ENCODE results near the gene GAP43.
"Not testable (repeated sequence)": the region's sequence is repeated elsewhere in the genome, so short reads cannot be mapped to it uniquely, and the experiment has no call there.

Gene GAP43

GRCh38 chr3:115697263-115698053 lies 74.1 kb downstream of the GAP43 start:
- no peak for DNase-seq (ENCODE audit: low read depth in 2 of 2)

DNA sequence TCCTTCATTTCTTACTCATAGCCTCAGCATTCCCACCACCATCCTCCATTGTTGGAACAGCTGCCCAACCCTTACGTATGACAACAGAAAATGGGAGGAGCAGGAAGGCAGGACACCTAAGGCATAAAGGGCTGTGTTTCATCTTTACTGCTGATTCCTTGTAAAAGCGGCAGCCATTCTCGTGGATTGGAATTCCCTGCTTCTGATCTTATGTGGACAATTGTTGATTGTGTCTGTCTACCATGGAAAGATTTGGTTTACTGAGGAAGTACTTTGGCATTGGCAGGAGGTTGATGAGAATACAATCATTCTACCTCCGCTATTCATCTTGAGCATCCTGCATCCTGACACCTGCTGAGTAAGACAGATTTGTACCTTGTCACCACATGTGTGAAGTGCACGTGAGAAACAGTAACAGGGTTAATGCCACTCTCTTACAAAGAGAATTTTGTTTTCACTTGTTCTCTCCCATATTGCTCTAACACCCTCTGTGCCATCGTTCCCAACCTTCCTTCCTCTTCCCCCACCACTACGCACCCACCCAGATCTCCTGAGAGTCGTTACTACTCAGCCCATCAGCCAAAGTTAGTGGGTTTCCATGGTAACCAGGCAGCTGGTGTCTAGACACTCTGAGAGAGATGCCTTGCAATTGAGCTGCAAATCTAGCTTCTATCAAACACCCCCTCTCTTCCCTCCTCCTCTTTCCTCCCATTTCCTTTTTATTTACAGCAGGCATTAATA lies 75.7 kb downstream of the GAP43 start:
- DNase-seq (ENCODE audit: low read depth in 2 of 2) = no peak

DNA sequence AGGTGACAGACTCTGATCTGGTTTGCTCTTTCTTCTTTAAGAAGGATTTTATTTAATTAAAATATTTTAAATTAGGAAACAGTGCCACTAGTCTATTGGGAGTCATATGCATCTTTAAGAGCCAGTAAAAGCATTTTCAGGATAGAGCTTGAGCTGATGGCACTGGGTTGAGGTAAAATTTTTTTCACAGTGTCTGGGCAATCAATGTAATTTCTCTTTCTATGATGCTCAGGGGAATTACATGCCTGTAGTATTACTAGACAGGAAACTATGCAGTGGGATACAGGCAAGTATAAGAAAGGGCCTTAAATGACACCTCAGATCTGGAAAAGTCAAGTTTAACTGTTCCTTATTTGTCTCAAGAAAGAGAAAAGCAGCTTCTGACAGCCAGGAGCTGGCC lies 76.4 kb downstream of the GAP43 start:
- DNase-seq (ENCODE audit: low read depth in 2 of 2) = no peak

DNA sequence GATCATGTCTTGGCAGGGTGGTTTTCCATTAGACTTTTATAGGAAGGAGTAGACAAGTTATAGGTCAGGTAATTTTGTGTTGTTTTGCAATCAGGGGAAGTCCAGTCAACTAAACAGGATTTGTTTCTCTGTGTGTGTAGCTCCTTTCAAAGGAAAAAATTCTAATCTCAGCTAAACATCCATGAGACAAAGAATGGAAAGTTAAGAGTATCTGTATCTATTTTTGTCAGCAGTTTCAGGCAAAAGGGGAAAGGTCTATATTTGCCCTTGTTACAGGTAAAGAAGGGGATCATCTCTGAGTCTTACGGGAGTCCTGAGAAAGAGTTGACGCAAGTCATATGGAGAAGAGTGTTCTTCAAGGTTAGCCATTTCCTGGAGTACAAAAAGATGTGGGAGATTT lies 79.3 kb downstream of the GAP43 start:
- DNase-seq (ENCODE audit: low read depth in 2 of 2) = no peak

DNA sequence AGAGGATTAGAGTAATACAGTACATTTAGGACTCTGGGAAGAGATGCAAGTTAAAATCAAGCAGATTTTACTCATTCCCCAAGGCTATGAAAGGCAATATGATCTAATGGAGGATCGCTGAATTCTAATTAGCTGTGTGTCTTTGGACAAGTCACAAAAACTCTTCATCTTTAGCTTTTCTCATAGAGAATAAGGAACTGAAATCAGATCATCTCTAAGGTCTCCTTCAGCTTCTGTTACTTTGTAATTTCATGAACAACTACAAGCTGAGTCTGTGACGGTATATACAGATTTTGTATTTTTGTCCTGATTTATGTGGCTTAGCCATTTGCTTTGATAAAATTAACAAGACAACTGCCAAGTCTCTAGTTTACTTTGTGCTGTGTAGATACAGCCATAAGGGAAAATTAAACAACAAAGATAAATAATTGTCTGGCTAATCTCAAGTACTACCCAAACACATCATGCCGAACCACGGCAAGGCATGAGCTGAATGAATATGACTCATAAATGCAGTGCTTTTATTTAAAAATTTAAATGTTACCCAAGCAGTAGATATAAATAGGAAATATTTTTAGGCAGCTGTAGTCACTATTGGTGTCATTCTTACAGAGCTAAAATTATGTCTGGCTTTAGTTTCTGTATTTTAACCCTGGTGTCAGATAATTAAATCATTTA lies 81.5 kb downstream of the GAP43 start:
- no peak for DNase-seq (ENCODE audit: low read depth in 2 of 2)

GRCh38 chr3:115706311-115706829 lies 83.1 kb downstream of the GAP43 start:
- no peak for DNase-seq (ENCODE audit: low read depth in 2 of 2)

GRCh38 chr3:115708540-115708939 lies 85.2 kb downstream of the GAP43 start:
- no peak for DNase-seq (ENCODE audit: low read depth in 2 of 2)

- no peak for DNase-seq (ENCODE audit: low read depth in 2 of 2)
These were observed 85.8 kb downstream of the GAP43 start for GRCh38 chr3:115709093-115709492.

- DNase-seq (ENCODE audit: low read depth in 2 of 2) = no peak
These were observed 86.6 kb downstream of the GAP43 start for GRCh38 chr3:115709931-115710330.

DNA sequence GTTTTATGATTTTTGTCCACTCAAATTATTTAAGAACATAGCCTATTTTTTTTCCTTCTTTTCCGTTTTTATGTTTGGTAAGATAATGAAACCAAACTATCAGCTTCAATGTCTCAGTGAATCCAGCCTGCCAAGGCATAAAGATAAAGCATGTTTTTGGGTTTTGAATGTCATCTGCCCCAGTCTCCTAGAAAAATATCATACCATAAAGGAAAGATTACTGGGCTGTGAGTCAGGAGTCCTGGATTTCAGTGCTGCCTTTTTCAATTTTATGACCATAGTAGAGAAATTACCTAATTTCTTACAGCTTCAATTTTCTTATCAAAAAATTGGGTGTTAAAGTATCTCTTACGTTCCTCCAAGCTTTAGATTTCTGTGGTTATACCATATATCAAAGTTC lies 87.5 kb downstream of the GAP43 start:
- DNase-seq (ENCODE audit: low read depth in 2 of 2) = no peak

- DNase-seq (ENCODE audit: low read depth in 2 of 2) = no peak
These were observed 89.6 kb downstream of the GAP43 start for GRCh38 chr3:115712871-115713270.

GRCh38 chr3:115713284-115713683 lies 90.0 kb downstream of the GAP43 start:
- no peak for DNase-seq (ENCODE audit: low read depth in 2 of 2)

DNA sequence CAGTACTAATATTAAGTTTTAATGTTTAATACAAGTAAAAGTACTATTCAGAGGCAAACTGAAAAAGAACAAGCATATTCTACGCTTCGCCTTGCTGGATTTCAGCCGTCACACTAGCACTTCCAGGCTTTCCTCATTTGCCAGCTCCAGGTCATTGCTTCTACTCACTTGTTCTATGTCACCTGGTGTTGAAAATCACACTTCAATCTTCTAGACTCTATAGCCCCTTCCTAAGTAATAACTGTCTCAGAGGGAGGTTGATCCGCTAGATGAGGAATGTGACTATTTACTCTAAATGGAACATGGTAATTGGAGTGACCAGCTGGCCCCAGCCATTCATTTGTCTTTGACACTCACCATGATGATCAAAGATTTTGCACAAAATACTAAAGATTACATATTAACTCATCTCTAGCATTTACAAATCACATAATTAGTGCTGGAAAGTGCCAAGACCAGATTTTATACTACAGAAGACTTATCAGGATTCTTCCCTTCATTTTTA lies 92.0 kb downstream of the GAP43 start:
- no peak for DNase-seq (ENCODE audit: low read depth in 2 of 2)

DNA sequence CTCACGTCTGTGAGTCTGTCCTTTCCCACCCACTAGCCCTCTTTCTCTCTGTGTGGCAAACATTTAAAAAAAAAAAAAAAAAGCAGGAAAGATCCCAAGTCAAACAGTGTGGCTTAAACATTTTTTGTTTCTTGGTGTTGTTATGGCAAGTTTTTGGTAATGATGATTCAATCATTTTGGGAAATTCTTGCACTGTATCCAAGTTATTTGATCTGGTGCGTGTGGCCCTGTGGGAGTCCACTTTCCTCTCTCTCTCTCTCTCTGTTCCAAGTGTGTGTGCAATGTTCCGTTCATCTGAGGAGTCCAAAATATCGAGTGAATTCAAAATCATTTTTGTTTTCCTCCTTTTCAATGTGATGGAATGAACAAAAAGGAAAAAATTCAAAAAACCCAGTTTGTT lies 97.7 kb downstream of the GAP43 start:
- no peak for DNase-seq (ENCODE audit: low read depth in 2 of 2)

GRCh38 chr3:115725800-115726199 lies 102.5 kb downstream of the GAP43 start:
- DNase-seq (ENCODE audit: low read depth in 2 of 2) = no peak

- no peak for DNase-seq (ENCODE audit: low read depth in 2 of 2)
These were observed 103.8 kb downstream of the GAP43 start for GRCh38 chr3:115727135-115727534.

DNA sequence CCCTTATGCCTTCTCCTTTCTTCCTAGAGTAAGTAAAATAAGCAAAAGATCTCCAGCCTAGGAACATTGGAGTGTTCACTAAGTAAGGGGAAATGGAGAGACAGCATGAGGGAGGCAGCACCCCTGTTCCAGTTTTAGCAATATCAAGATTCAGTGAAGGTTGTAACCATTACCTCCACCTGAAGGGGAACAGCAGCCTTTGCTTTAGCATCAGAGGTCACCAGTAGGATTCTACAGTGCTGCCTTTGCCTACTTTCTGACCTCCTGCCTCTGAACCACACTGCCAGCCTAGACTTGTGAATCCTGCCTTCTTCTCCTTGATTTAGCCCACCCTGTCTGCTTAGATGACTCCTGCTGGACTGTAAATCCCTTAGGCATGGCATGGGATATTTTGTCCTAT lies 104.7 kb downstream of the GAP43 start:
- DNase-seq (ENCODE audit: low read depth in 2 of 2) = no peak

- DNase-seq (ENCODE audit: low read depth in 2 of 2) = not testable (repeated sequence)
These were observed 113.0 kb downstream of the GAP43 start for GRCh38 chr3:115736341-115736740.

DNA sequence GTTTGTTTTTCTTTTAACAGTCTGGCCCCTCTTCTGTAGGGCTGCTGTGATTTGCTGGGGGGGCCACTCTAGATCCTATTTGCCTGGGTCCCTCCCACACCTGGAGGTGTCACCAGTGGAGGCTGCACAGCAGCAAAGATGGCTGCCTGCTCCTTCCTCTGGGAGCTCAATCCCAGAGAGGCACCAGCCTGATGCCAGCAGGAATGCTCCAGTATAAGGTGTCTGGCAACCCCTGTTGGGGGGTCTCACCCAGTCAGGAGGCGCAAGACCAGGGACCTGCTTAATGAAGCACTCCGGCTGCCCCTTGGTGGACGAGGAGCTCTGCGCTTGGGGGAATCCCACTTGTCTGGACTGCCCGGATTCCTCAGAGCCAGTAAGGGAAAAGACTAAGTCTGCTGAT lies 118.3 kb downstream of the GAP43 start:
- no peak for DNase-seq (ENCODE audit: low read depth in 2 of 2)

- DNase-seq (ENCODE audit: low read depth in 2 of 2) = not testable (repeated sequence)
These were observed 121.2 kb downstream of the GAP43 start for GRCh38 chr3:115744516-115744915.

DNA sequence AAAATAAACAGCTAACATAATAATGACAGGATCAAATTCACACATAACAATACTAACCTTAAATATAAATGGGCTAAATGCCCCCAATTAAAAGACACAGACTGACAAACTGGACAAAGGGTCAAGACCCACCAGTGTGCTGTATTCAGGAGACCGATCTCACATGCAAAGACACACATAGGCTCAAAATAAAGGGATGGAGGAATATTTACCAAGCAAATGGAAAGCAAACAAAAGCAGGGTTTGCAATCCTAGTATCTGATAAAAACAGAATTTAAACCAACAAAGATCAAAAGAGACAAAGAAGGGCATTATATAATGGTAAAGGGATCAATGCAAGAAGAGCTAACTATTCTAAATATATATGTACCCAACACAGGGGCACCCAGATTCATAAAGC lies 129.7 kb downstream of the GAP43 start:
- not testable (repeated sequence) for DNase-seq (ENCODE audit: low read depth in 2 of 2)

GRCh38 chr3:115758076-115758763 lies 134.9 kb downstream of the GAP43 start:
- DNase-seq (ENCODE audit: low read depth in 2 of 2) = no peak
